Mammary epithelial cell (primary cell): ENCODE results near the gene SENP8.

Experiments
- CTCF ChIP-seq, 2 donors: IDR thresholded peaks in 1 of 2; conservative IDR thresholded peaks in 1 of 2; 2 replicates each; pipeline ENCODE4 v1.5.1; 2011 to 2012; ENCODE audit warnings: inconsistent platforms in 2 of 2, low read length in 2 of 2, mild to moderate bottlenecking in 2 of 2, control low read depth in 1 of 2, low read depth in 1 of 2; ENCODE audit not compliant: insufficient read depth in 1 of 2; ENCODE audit errors: extremely low read depth in 1 of 2
- EZH2 ChIP-seq: IDR thresholded peaks from 2 replicates; pipeline ENCODE4 v1.6.1; 2012; ENCODE audit warnings: low read length, inconsistent platforms, borderline replicate concordance

- TF ChIP-seq EZH2: no peak
- TF ChIP-seq CTCF (conservative IDR thresholded peaks at IDR 0.05 in 1 of 2, IDR thresholded peaks at IDR 0.05 in 1 of 2; ENCODE audit: extremely low read depth in 1 of 2, insufficient read depth in 1 of 2, low read depth in 1 of 2, low read length in 2 of 2): no peak
Observed at GRCh38 chr15:72106068-72106467, 12.1 kb upstream of the SENP8 start.
